Measurements from ENCODE around the gene PINK1. TPM values are rescaled to one million over a fixed set of nuclear protein-coding genes. Genes with fewer than 3 reads are reported as not detected.
"Not testable (repeated sequence)": the region's sequence is repeated elsewhere in the genome, so short reads cannot be mapped to it uniquely, and the experiment has no call there.

The PINK1 gene
- total RNA-seq, 2 experiments from 2014 or later = 6.6 TPM

GRCh38 chr1:20673626-20674025, 40.4 kb downstream of the PINK1 start:
- POLR2A ChIA-PET; H3K9me3 Mint-ChIP-seq; H3K4me3 Mint-ChIP-seq; CTCF ChIA-PET; H3K36me3 Mint-ChIP-seq (ENCODE audit: low read depth); H3K4me1 Mint-ChIP-seq; H3K27ac Mint-ChIP-seq; DNase-seq: not testable (repeated sequence)
- peaks cover 44% of the 10 kb centered on the region for H3K27me3 Mint-ChIP-seq

GRCh38 chr1:20678599-20678998, 45.3 kb downstream of the PINK1 start:
- H3K36me3 Mint-ChIP-seq (ENCODE audit: low read depth) = no peaks in the 10 kb centered on the region
- CTCF ChIA-PET = interaction anchor here (0.7 to 1.0 kb wide), 3 partner anchors 17 to 495 kb away, joined by 3 read pairs; partner anchors contain the start of gene DDOST
- H3K4me1 Mint-ChIP-seq = peaks cover 10% of the 10 kb centered on the region
- peaks cover 58% of the 10 kb centered on the region for H3K27me3 Mint-ChIP-seq
- POLR2A ChIA-PET = interaction anchor here (1.0 to 1.5 kb wide), 2 partner anchors 17 to 18 kb away, joined by 5 read pairs; no protein-coding TSS in a partner anchor
- peaks cover 5% of the 10 kb centered on the region for H3K9me3 Mint-ChIP-seq
- DNase-seq = peak; percentile 34
- H3K27ac Mint-ChIP-seq = no peak overlapping the region
- H3K4me3 Mint-ChIP-seq = no peak overlapping the region

GRCh38 chr1:20680269-20680668, 47.0 kb downstream of the PINK1 start:
- H3K4me1 Mint-ChIP-seq = peaks cover 10% of the 10 kb centered on the region
- no peak for DNase-seq
- peaks cover 66% of the 10 kb centered on the region for H3K27me3 Mint-ChIP-seq
- peaks cover 5% of the 10 kb centered on the region for H3K9me3 Mint-ChIP-seq
- no peaks in the 10 kb centered on the region for H3K36me3 Mint-ChIP-seq (ENCODE audit: low read depth)
- ChIA-PET CTCF (interaction anchor here (1.0 to 1.1 kb wide), 2 partner anchors 12 to 17 kb away, joined by 3 read pairs; no protein-coding TSS in a partner anchor), POLR2A (interaction anchor here (0.6 kb wide), 1 partner anchor 140 kb away, joined by 3 read pairs; no protein-coding TSS in a partner anchor)
- H3K27ac Mint-ChIP-seq = no peak overlapping the region
- no peak overlapping the region for H3K4me3 Mint-ChIP-seq

GRCh38 chr1:20681999-20682398, 48.7 kb downstream of the PINK1 start:
- ChIA-PET CTCF (no interaction called here), POLR2A (no interaction called here)
- no peak for DNase-seq
- H3K36me3 Mint-ChIP-seq (ENCODE audit: low read depth) = no peaks in the 10 kb centered on the region
- no peak overlapping the region for H3K4me3 Mint-ChIP-seq
- peaks cover 59% of the 10 kb centered on the region for H3K27me3 Mint-ChIP-seq
- no peak overlapping the region for H3K27ac Mint-ChIP-seq
- H3K9me3 Mint-ChIP-seq = peaks cover 5% of the 10 kb centered on the region
- peaks cover 10% of the 10 kb centered on the region for H3K4me1 Mint-ChIP-seq

GRCh38 chr1:20682571-20683236, 49.4 kb downstream of the PINK1 start:
- no peak overlapping the region for H3K27ac Mint-ChIP-seq
- DNase-seq = no peak
- peaks cover 10% of the 10 kb centered on the region for H3K4me1 Mint-ChIP-seq
- CTCF ChIA-PET = no interaction called here
- POLR2A ChIA-PET = no interaction called here
- H3K4me3 Mint-ChIP-seq = no peak overlapping the region
- peaks cover 4% of the 10 kb centered on the region for H3K9me3 Mint-ChIP-seq
- no peaks in the 10 kb centered on the region for H3K36me3 Mint-ChIP-seq (ENCODE audit: low read depth)
- H3K27me3 Mint-ChIP-seq = peaks cover 52% of the 10 kb centered on the region

- CTCF ChIA-PET = no interaction called here
- H3K4me1 Mint-ChIP-seq = peaks cover 4% of the 10 kb centered on the region
- POLR2A ChIA-PET = no interaction called here
- DNase-seq = no peak
- H3K27me3 Mint-ChIP-seq = peaks cover 48% of the 10 kb centered on the region
- H3K36me3 Mint-ChIP-seq (ENCODE audit: low read depth) = no peaks in the 10 kb centered on the region
- no peak overlapping the region for H3K4me3 Mint-ChIP-seq
- no peaks in the 10 kb centered on the region for H3K9me3 Mint-ChIP-seq
- no peak overlapping the region for H3K27ac Mint-ChIP-seq
Observed at GRCh38 chr1:20683614-20684013, 50.4 kb downstream of the PINK1 start.

- POLR2A ChIA-PET = no interaction called here
- Mint-ChIP-seq H3K27me3 (peaks cover 44% of the 10 kb centered on the region), H3K4me3 (no peak overlapping the region), H3K4me1 (no peaks in the 10 kb centered on the region), H3K27ac (no peak overlapping the region), H3K9me3 (no peaks in the 10 kb centered on the region), H3K36me3 (ENCODE audit: low read depth) (no peaks in the 10 kb centered on the region)
- CTCF ChIA-PET = no interaction called here
- no peak for DNase-seq
Observed at GRCh38 chr1:20684050-20684620, 50.9 kb downstream of the PINK1 start.

GRCh38 chr1:20684651-20685050, 51.4 kb downstream of the PINK1 start:
- Mint-ChIP-seq H3K4me1 (no peaks in the 10 kb centered on the region), H3K27ac (no peak overlapping the region), H3K27me3 (peaks cover 40% of the 10 kb centered on the region), H3K9me3 (no peaks in the 10 kb centered on the region), H3K4me3 (no peak overlapping the region), H3K36me3 (ENCODE audit: low read depth) (no peaks in the 10 kb centered on the region)
- ChIA-PET CTCF (no interaction called here), POLR2A (no interaction called here)
- no peak for DNase-seq

- POLR2A ChIA-PET = no interaction called here
- Mint-ChIP-seq H3K27me3 (peaks cover 36% of the 10 kb centered on the region), H3K27ac (no peak overlapping the region), H3K4me1 (no peaks in the 10 kb centered on the region), H3K4me3 (no peak overlapping the region), H3K9me3 (no peaks in the 10 kb centered on the region), H3K36me3 (ENCODE audit: low read depth) (no peaks in the 10 kb centered on the region)
- no peak for DNase-seq
- CTCF ChIA-PET = no interaction called here
Observed at GRCh38 chr1:20685099-20685662, 51.9 kb downstream of the PINK1 start.

- H3K27ac Mint-ChIP-seq = no peak overlapping the region
- no peak overlapping the region for H3K4me3 Mint-ChIP-seq
- H3K27me3 Mint-ChIP-seq = peaks cover 32% of the 10 kb centered on the region
- no peaks in the 10 kb centered on the region for H3K9me3 Mint-ChIP-seq
- ChIA-PET CTCF (no interaction called here), POLR2A (no interaction called here)
- no peak for DNase-seq
- no peaks in the 10 kb centered on the region for H3K4me1 Mint-ChIP-seq
- no peaks in the 10 kb centered on the region for H3K36me3 Mint-ChIP-seq (ENCODE audit: low read depth)
Observed at GRCh38 chr1:20685741-20686140, 52.5 kb downstream of the PINK1 start.

- DNase-seq = no peak
- H3K36me3 Mint-ChIP-seq (ENCODE audit: low read depth) = no peaks in the 10 kb centered on the region
- H3K27me3 Mint-ChIP-seq = peaks cover 25% of the 10 kb centered on the region
- ChIA-PET POLR2A (interaction anchor here (0.6 kb wide), 1 partner anchor 11 kb away, joined by 3 read pairs; no protein-coding TSS in a partner anchor), CTCF (interaction anchor here (2.5 kb wide), 1 partner anchor 10 kb away, joined by 6 read pairs; no protein-coding TSS in a partner anchor)
- H3K27ac Mint-ChIP-seq = no peak overlapping the region
- H3K4me1 Mint-ChIP-seq = no peaks in the 10 kb centered on the region
- no peaks in the 10 kb centered on the region for H3K9me3 Mint-ChIP-seq
- no peak overlapping the region for H3K4me3 Mint-ChIP-seq
Observed at GRCh38 chr1:20686883-20687725, 53.8 kb downstream of the PINK1 start.

GRCh38 chr1:20689645-20690056, 56.4 kb downstream of the PINK1 start:
- ChIA-PET CTCF (interaction anchor here (1.0 kb wide), 1 partner anchor 28 kb away, joined by 3 read pairs; the partner anchor contains the start of gene DDOST), POLR2A (no interaction called here)

GRCh38 chr1:20691872-20692271, 58.6 kb downstream of the PINK1 start:
- peaks cover 9% of the 10 kb centered on the region for H3K27me3 Mint-ChIP-seq
- H3K27ac Mint-ChIP-seq = no peak overlapping the region
- CTCF ChIA-PET = interaction anchor here (0.8 to 1.5 kb wide), 3 partner anchors 12 to 503 kb away, joined by 3 to 6 read pairs (median 3); no protein-coding TSS in a partner anchor
- no peaks in the 10 kb centered on the region for H3K9me3 Mint-ChIP-seq
- no peak for DNase-seq
- peaks cover 10% of the 10 kb centered on the region for H3K4me1 Mint-ChIP-seq
- POLR2A ChIA-PET = interaction anchor here (1.2 to 1.7 kb wide), 2 partner anchors 94 to 499 kb away, joined by 3 to 4 read pairs; no protein-coding TSS in a partner anchor
- H3K36me3 Mint-ChIP-seq (ENCODE audit: low read depth) = no peaks in the 10 kb centered on the region
- no peak overlapping the region for H3K4me3 Mint-ChIP-seq

More at GRCh38 chr1:20689645-20690056, 56.4 kb downstream of the PINK1 start:
- Mint-ChIP-seq H3K4me3 (no peak overlapping the region), H3K27ac (no peak overlapping the region), H3K36me3 (ENCODE audit: low read depth) (no peaks in the 10 kb centered on the region), H3K9me3 (no peaks in the 10 kb centered on the region), H3K27me3 (peaks cover 16% of the 10 kb centered on the region), H3K4me1 (no peaks in the 10 kb centered on the region)
- DNase-seq = no peak
